ES-I3 (cell line): ENCODE measurements around the gene GPR39.
"Not testable (repeated sequence)": the region's sequence is repeated elsewhere in the genome, so short reads cannot be mapped to it uniquely, and the experiment has no call there.

Source experiments
- H3K36me3 ChIP-seq: 2 replicates; pipeline ENCODE4 v1.6.1; 2013; ENCODE audit warnings: mild to moderate bottlenecking, low read length, control low read depth, moderate library complexity; ENCODE audit not compliant: insufficient read depth
- H3K4me1 ChIP-seq: 2 replicates; pipeline ENCODE4 v1.6.1; 2013; ENCODE audit warnings: mild to moderate bottlenecking, control low read depth, low read length; ENCODE audit not compliant: insufficient read depth
- H3K9ac ChIP-seq: 2 replicates; pipeline ENCODE4 v1.6.1; 2013; ENCODE audit warnings: low read depth, mild to moderate bottlenecking, low read length, moderate library complexity
- H3K9me3 ChIP-seq: 2 replicates; pipeline ENCODE4 v1.6.1; 2013; ENCODE audit warnings: mild to moderate bottlenecking, low read length, moderate library complexity; ENCODE audit not compliant: control insufficient read depth, insufficient read depth

GPR39 gene

DNA sequence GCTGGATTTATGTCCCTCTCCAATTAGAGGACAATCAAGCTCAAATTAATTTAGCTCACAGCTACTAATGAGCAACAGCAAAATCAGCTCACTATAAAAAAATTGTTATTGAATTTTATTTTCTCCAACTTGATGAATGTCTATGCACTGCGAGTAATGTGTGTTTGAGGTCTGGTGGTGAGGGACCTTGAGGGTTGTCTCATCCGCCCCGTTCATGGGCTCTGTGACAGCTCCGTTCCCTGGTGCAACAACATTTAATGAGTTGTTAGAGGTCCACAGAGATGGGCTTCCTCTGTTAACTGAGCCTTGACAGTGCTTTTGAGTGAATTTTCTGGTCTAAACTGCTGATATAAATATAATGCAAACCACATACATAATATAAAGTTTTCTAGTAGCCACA, 101.7 kb downstream of the GPR39 start:
- Histone ChIP-seq H3K4me1 (peaks cover 14% of the 10 kb centered on the region), H3K9ac (no peak overlapping the region), H3K9me3 (no peaks in the 10 kb centered on the region), H3K36me3 (no peaks in the 10 kb centered on the region)

DNA sequence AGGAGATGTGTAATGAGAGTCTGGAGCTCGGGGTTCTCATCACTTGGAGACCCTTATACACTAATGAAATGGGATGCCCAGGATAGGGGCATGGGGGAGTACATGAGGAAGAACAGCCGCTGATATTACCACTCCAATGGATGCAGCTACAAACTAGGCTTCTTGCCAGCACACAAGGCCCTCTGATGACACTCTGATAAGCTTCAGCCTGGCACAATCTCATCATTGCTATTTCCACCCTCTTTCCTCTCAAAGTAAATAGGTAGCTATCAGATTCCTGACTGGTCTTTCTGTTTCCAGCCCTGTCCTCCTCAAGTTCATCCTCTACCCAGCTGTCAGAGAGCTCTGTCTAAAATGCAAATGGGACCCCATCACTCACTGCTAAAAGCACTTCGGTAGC, 103.0 kb downstream of the GPR39 start:
- H3K9me3 ChIP-seq = no peaks in the 10 kb centered on the region

DNA sequence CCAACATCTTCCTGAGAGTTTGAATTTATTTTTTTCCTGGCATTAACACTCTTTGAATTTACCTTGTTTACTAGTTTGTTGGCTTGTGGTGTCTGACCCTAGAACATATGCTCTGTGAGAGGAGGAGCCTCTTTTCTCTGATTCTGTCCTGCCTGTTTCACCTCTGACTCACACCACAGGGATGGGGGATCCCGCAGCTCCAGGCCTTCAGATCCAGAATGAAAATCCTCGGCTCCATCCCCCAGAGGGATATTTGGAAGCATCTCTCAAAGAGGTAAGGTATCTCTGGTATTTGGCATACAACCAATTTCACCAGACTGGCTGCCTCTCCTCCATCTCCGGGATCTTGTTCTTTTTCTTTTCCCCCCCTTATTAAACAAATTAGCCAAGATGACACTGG, 104.7 kb downstream of the GPR39 start:
- Histone ChIP-seq H3K4me1 (peaks cover 14% of the 10 kb centered on the region), H3K9me3 (no peaks in the 10 kb centered on the region), H3K9ac (no peak overlapping the region), H3K36me3 (no peaks in the 10 kb centered on the region)

More for the DNA sequence above, 103.0 kb downstream of the GPR39 start:
- Histone ChIP-seq H3K4me1 (peaks cover 14% of the 10 kb centered on the region), H3K9ac (no peak overlapping the region), H3K36me3 (no peaks in the 10 kb centered on the region)

DNA sequence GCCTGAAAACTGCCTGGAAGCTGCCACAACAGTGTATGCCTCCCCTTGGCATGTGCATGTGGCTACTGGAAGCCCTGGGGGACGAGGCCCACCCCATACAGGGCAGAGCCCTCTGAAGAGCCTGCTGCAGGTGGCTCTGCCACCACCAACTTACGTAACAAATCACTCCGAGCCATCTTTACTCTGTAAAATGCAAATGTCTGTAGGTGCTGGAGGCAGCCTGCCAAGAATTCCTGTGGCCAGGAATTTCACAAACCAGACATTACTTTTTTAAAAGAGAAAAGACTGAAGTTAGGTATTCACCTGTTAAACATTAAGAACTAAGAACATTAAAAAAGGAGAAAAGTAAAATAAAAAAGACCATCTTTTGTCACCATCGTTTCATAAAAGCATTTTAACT, 106.3 kb downstream of the GPR39 start:
- H3K9ac ChIP-seq = no peak overlapping the region
- no peaks in the 10 kb centered on the region for H3K9me3 ChIP-seq
- peaks cover 14% of the 10 kb centered on the region for H3K4me1 ChIP-seq
- H3K36me3 ChIP-seq = no peaks in the 10 kb centered on the region

DNA sequence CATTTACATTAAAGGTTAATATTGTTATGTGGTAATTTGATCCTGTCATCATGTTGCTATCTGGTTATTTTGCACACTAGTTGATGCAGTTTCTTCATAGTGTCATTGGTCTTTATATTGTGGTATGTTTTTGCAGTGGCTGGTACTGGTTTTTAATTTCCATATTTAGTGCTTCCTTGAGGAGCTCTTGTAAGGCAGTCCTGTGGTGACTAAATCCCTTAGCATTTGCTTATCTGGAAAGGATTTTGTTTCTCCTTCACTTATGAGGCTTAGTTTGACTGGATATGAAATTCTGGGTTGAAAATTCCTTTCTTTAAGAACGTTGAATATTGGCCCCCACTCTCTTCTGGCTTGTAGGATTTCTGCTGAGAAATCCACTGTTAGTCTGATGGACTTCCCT, 120.5 kb downstream of the GPR39 start:
- not testable (repeated sequence) for H3K4me1 ChIP-seq, H3K9me3 ChIP-seq, H3K9ac ChIP-seq, H3K36me3 ChIP-seq

DNA sequence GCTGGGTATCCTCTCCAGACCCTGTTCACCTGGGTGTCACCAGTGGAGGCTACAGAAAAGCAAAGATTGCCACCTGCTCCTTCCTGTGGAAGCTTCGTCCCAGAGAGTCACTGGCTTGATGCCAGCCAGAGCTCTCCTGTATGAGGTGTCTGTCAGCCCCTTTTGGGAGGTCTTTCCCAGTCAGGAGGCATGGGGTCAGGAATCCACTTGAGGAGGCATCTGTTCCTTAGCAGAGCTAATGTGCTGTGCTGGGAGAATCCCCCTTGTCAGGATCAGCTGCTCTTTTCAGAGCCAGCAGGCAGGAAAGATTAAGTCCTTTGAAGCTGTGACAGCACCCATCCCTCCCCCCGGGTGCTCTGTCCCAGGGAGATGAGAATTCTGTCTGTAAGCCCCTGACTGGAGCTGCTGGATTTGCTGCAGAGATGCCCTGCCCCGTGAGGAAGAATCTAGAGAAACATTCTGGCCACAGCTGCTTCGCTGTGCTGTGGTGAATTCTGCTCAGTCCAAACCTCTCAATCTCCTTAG, 121.8 kb downstream of the GPR39 start:
- H3K9ac ChIP-seq = no peak overlapping the region

DNA sequence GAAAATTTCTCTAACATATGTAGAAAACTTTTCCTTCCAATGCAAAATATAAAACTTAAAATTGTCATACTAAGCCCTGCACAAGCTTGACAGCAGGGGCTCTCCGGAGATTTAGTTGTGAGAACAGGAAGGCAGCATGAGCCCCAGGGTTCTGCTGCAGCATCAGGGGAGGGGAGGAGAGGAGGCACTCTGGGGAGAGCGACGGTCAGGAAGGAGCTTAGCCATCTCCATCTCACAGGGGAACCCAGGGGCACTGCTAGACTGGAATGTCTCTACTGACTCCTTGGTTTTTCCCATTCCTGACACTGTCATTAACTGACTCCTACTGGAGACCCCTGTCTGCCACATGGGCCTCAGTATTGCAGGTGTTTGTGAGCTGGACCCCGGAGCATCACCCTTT, 123.6 kb downstream of the GPR39 start:
- Histone ChIP-seq H3K9me3 (peaks cover 14% of the 10 kb centered on the region), H3K9ac (no peak overlapping the region), H3K4me1 (no peaks in the 10 kb centered on the region), H3K36me3 (no peaks in the 10 kb centered on the region)

More for the DNA sequence above, 121.8 kb downstream of the GPR39 start:
- no peaks in the 10 kb centered on the region for H3K36me3 ChIP-seq
- no peaks in the 10 kb centered on the region for H3K4me1 ChIP-seq
- peaks cover 10% of the 10 kb centered on the region for H3K9me3 ChIP-seq

DNA sequence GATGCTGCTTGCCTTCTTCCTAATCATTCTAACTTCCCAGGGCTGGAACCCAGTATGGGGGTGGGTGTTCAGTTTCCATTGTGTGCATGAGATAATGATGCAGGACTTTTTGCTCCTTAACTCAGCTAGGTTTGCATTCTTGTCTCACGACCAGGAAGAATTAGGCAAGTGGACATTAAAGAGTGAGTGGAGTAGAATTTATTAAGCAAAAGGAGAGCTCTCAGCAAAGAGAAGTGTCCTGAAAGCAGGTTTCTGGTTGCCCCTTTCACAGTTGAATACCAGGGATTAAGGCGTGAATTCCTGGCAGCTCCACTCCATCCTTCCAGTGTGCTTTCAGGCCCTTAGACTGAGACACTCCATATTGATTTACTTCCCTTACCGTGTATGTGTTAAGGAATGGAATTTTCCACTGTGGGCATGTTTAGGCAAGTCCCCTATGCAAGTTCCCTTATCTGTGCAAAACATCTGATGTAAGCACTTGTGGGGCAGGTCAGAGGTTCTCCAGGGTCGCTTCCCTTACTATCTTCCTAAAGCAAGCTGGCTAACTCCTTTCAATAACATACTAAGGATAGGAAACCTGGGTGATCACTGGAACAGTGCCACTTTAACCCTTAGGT, 126.5 kb downstream of the GPR39 start:
- Histone ChIP-seq H3K4me1 (no peaks in the 10 kb centered on the region; the same call in 1 of the 2 replicates), H3K9ac (no peak overlapping the region), H3K36me3 (no peaks in the 10 kb centered on the region), H3K9me3 (peaks cover 14% of the 10 kb centered on the region)

DNA sequence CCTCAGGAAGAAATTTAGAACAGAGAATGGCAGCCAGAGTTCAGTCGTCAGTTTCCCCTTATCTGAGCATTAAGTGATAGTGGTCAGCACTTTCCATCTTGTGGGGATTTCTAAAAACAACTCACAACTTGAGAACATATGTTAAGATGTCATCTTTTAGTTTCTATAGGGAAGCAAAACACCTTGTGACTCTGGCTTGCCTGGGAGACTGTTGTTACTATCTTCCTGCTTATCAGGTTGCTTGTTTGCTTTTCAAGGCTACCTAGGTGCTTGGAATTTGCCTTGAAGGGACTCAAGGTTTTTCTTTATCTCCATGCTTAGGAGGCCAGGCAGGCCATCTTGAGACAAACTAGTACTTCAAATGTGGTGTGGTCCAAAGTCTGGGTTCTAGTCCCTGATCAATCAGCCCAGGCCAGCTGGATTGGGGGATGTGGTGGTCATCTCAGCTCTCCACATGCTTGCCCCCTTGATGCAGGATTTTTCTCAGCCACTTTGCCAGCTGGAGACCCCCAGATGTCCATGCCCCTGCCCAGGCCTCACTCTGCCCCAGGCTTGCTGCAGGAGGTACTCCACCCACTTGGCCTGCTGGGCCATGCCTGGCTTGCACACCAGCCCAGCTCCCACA, 127.5 kb downstream of the GPR39 start:
- H3K4me1 ChIP-seq = no peaks in the 10 kb centered on the region; the same call in 1 of the 2 replicates
- H3K36me3 ChIP-seq = no peaks in the 10 kb centered on the region
- no peak overlapping the region for H3K9ac ChIP-seq
- H3K9me3 ChIP-seq = peaks cover 14% of the 10 kb centered on the region

DNA sequence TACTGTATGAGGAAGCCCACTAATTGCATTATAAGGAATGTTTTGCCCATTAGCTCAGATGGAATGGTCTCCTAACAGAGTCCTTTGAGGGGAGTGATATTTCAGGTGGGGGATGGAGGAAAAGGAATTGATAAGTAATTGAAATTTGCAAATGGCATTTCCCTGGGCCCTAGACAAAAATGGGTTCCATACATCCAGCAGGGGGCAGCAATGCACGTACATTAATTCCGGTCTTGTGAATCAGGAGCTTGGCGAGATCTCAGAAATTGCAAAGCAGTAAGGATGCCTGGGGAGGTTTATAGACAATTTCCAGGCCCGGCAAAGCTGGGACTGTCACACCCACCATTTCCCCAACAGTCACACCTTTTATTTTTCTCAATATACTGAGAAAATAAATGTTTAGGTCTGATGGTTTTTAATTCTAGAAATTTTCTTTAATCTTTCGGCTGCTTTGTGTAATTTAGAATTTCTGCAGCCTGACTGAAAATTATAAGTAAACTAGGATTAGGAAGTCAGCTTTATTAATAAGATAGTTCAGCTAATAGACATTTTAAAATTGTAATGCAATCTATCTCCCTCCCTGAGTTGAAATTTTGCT, 130.6 kb downstream of the GPR39 start:
- H3K9me3 ChIP-seq = peaks cover 14% of the 10 kb centered on the region
- H3K4me1 ChIP-seq = peaks cover 4% of the 10 kb centered on the region; the same call in 1 of the 2 replicates
- H3K36me3 ChIP-seq = no peaks in the 10 kb centered on the region
- H3K9ac ChIP-seq = no peak overlapping the region

DNA sequence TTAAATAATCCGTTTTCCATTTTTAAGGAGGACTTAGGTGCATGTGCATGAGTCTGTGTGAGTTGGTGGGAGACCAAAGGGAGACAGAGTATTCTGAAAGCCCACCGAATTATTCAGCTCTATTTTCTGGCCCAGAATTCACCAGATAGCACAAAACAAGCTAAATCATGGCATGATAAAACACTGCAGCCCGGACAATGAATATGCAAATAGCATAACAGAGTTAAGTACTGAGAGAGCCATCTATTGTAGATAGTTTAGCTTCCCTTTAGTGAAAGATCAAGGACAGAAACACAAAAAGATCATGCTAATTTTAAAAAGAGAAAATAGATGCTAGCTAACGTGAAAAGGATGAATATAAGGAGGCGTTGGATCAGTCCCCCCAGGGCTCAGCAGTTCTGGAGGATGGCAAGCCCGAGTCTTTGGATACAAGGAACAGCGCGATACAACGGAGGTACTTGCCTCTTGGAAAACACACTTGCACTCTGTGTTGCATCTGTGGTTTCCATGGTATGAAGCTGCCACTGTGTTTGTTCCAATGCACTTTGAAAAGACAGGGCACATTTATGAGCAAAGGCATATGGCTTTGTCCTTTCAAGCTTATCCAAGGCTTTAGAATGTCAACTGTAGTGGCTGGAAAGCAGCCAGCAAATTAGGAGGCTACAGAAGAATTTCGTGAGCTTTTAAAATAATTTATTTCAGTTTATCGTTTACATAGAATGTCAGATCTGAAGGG, 133.5 kb downstream of the GPR39 start:
- Histone ChIP-seq H3K4me1 (peaks cover 4% of the 10 kb centered on the region; the same call in 1 of the 2 replicates), H3K9ac (no peak overlapping the region), H3K36me3 (no peaks in the 10 kb centered on the region), H3K9me3 (no peaks in the 10 kb centered on the region)

DNA sequence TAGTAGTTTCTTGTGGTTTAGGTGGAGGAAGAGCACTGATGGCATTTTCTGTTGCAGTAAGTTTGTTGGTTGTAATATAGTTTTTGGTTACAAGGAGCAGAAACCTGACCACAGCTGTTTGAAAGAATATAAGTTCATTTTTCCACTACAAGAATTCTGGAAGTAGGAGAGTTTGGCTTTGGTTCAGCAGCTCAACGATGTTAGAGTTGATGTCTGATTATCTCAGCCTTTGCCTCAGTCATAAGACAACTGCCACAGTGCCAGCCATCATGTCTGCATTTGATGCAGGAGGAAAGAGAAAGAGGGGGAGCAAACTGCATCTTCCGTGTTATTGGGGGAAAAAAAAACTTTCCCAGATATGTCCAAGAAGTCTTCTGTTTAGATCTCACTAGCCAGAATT, 134.3 kb downstream of the GPR39 start:
- Histone ChIP-seq H3K9ac (no peak overlapping the region), H3K36me3 (no peaks in the 10 kb centered on the region), H3K4me1 (peaks cover 4% of the 10 kb centered on the region; the same call in 1 of the 2 replicates), H3K9me3 (no peaks in the 10 kb centered on the region)

DNA sequence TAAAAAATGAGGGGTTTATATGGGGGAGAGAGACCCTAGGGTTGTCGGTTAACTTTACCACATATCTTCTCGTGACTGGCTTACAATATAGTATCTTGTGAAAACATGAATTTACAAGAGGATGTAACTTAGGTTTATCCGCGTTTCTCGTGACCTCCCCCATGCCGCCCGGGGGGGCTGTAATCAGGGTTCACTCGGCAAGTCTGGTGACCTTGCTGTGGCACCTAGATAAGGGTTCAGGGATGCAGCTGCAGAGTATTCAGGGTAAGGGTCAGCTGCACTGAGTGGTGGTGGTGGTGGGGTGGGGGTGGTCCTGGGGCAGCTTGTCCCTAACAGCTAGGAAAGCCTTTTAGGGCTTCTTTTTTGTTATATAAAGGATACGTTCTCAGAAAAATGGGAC, 141.1 kb downstream of the GPR39 start:
- no peaks in the 10 kb centered on the region for H3K4me1 ChIP-seq
- no peak overlapping the region for H3K9ac ChIP-seq
- H3K9me3 ChIP-seq = no peaks in the 10 kb centered on the region
- no peaks in the 10 kb centered on the region for H3K36me3 ChIP-seq

DNA sequence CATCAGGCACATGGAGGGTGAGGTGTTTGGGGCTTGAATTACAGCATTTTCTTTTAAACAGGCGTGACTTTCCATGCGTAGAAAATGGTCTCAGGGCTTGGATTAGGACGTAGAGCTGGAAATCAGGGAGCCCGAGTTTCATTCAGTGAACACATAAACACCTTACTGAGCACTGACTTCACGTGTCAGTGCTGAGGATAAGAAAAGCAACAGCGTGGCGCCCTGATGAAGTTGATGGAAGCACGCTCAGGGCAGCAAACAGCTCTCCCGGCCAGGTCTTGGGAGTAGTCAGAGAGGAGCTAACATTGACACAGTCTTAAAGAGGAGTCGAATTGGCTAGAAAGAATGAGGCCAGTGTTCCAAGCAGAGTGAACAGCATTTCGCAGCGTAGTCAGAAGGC, 142.7 kb downstream of the GPR39 start:
- no peaks in the 10 kb centered on the region for H3K9me3 ChIP-seq

More for the DNA sequence above, 142.7 kb downstream of the GPR39 start:
- Histone ChIP-seq H3K4me1 (no peaks in the 10 kb centered on the region), H3K9ac (no peak overlapping the region), H3K36me3 (no peaks in the 10 kb centered on the region)
